Neural progenitor cell (in vitro differentiated cells): ENCODE results near the gene NRBF2. TPM values are rescaled to one million over a fixed set of nuclear protein-coding genes. Genes with fewer than 3 reads are reported as not detected.
"Not testable (repeated sequence)": the region's sequence is repeated elsewhere in the genome, so short reads cannot be mapped to it uniquely, and the experiment has no call there.

ENCODE experiments used
- DNase-seq: peaks from one replicate; pipeline ENCODE4 v3.0.0-alpha.2; 2016; ENCODE audit warnings: low spot score
- H2AFZ ChIP-seq: fragments of 200-600 bp; sonication (generic); replicated peaks from 2 replicates; pipeline ENCODE4 v1.6.1; 2016; ENCODE audit warnings: antibody characterized with exemption
- H3F3A ChIP-seq: fragments of 200-600 bp; sonication (generic); 2 replicates; pipeline ENCODE4 v1.6.1; 2016; ENCODE audit warnings: antibody characterized with exemption, low read depth
- H3K27ac ChIP-seq: fragments of 200-600 bp; sonication (generic); 2 replicates; pipeline ENCODE4 v1.5.1; 2016; ENCODE audit warnings: mild to moderate bottlenecking
- H3K27me3 ChIP-seq: fragments of 200-600 bp; sonication (generic); 2 replicates; pipeline ENCODE4 v1.6.1; 2016; ENCODE audit warnings: mild to moderate bottlenecking, moderate library complexity
- H3K36me3 ChIP-seq: fragments of 200-600 bp; sonication (generic); 2 replicates; pipeline ENCODE4 v1.5.1; 2016
- H3K4me1 ChIP-seq: fragments of 200-600 bp; sonication (generic); 2 replicates; pipeline ENCODE4 v1.6.1; 2016; ENCODE audit warnings: mixed run types
- H3K4me2 ChIP-seq: fragments of 200-600 bp; sonication (generic); 2 replicates; pipeline ENCODE4 v1.6.1; 2016
- H3K4me3 ChIP-seq: fragments of 200-600 bp; sonication (generic); 2 replicates; pipeline ENCODE4 v1.5.1; 2016
- H3K79me2 ChIP-seq: fragments of 200-600 bp; sonication (generic); 2 replicates; pipeline ENCODE4 v1.6.1; 2016; ENCODE audit warnings: low read depth
- H3K9ac ChIP-seq: fragments of 200-600 bp; sonication (generic); 2 replicates; pipeline ENCODE4 v1.6.1; 2016
- H3K9me3 ChIP-seq: fragments of 200-600 bp; sonication (generic); 2 replicates; pipeline ENCODE4 v1.5.1; 2016; ENCODE audit warnings: low read depth
- H4K20me1 ChIP-seq: fragments of 200-600 bp; sonication (generic); 2 replicates; pipeline ENCODE4 v1.6.1; 2016; ENCODE audit warnings: low read depth
- H3K27ac Mint-ChIP-seq: 3 replicates; pipeline ENCODE4 v1.8.0; 2021; ENCODE audit warnings: mixed read lengths
- H3K27me3 Mint-ChIP-seq: 2 replicates; pipeline ENCODE4 v1.8.0; 2022; ENCODE audit warnings: low read depth, mild to moderate bottlenecking, inconsistent platforms, moderate library complexity, mixed read lengths; ENCODE audit not compliant: insufficient read depth
- H3K36me3 Mint-ChIP-seq: 3 replicates; pipeline ENCODE4 v1.8.0; 2021; ENCODE audit warnings: mixed read lengths
- H3K4me1 Mint-ChIP-seq: 3 replicates; pipeline ENCODE4 v1.8.0; 2021; ENCODE audit warnings: mixed read lengths
- H3K4me3 Mint-ChIP-seq: 3 replicates; pipeline ENCODE4 v1.8.0; 2021; ENCODE audit warnings: mild to moderate bottlenecking, moderate library complexity, mixed read lengths
- H3K9me3 Mint-ChIP-seq: 3 replicates; pipeline ENCODE4 v1.8.0; 2020; ENCODE audit warnings: mixed read lengths
- EZH2 ChIP-seq: fragments of 200-600 bp; sonication (generic); IDR thresholded peaks from 2 replicates; pipeline ENCODE4 v1.6.1; 2017; ENCODE audit warnings: antibody characterized with exemption, mild to moderate bottlenecking, moderate library complexity
- EZH2phosphoT487 ChIP-seq: fragments of 200-600 bp; sonication (generic); IDR thresholded peaks from 2 replicates; pipeline ENCODE4 v1.6.1; 2017; ENCODE audit warnings: antibody characterized with exemption
- total RNA-seq: library from RNA; depleted of rRNA; stranded (reverse); fragments of >200 nt; gene quantifications from 2 replicates; pipeline ENCODE4 v1.2.3, GENCODE V29; 2015; ENCODE audit warnings: low replicate concordance
- TF ChIP-seq, protein P1 (sequence below): fragments of 200-600 bp; sonication (generic); IDR thresholded peaks from 2 replicates; pipeline ENCODE4 v1.5.1; 2017; ENCODE audit warnings: antibody characterized with exemption, mild to moderate bottlenecking

NRBF2 gene
- total RNA-seq, 1 donor from 2014 or later = 37.8 TPM

DNA sequence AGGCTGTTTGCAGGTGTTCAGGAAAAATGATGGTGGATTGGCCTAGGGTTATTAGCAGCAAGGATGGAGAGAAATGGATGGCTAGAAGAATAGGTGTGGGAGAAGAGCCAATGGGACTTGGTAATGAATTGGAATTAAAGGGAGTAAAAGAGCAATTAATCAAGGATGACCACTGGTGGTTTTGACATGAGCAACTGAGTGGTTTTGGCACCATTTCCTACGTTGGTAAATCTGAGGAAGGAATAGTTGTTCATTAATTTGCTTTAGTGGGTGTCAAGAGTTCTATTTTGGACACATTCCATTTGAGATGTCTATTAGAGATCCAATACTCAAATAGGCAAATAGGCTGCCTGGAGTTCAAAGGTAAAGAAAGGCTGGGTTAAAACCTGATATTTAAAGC, 38.2 kb upstream of the NRBF2 start:
- TF ChIP-seq, protein P1, sequence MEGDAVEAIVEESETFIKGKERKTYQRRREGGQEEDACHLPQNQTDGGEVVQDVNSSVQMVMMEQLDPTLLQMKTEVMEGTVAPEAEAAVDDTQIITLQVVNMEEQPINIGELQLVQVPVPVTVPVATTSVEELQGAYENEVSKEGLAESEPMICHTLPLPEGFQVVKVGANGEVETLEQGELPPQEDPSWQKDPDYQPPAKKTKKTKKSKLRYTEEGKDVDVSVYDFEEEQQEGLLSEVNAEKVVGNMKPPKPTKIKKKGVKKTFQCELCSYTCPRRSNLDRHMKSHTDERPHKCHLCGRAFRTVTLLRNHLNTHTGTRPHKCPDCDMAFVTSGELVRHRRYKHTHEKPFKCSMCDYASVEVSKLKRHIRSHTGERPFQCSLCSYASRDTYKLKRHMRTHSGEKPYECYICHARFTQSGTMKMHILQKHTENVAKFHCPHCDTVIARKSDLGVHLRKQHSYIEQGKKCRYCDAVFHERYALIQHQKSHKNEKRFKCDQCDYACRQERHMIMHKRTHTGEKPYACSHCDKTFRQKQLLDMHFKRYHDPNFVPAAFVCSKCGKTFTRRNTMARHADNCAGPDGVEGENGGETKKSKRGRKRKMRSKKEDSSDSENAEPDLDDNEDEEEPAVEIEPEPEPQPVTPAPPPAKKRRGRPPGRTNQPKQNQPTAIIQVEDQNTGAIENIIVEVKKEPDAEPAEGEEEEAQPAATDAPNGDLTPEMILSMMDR = no peak
- TF ChIP-seq EZH2phosphoT487 (no peak), EZH2 (no peak)
- Histone ChIP-seq H3K27ac (no peak overlapping the region), H3K79me2 (no peaks in the 10 kb centered on the region), H3K4me2 (no peak overlapping the region), H3K9me3 (no peaks in the 10 kb centered on the region), H3K27me3 (no peaks in the 10 kb centered on the region), H3K4me1 (no peaks in the 10 kb centered on the region), H3K9ac (no peak overlapping the region), H3K4me3 (no peak overlapping the region), H3K36me3 (no peaks in the 10 kb centered on the region), H4K20me1 (no peaks in the 10 kb centered on the region), H3F3A (no peaks in the 10 kb centered on the region), H2AFZ (no peak overlapping the region)
- no peaks in the 10 kb centered on the region for H3K9me3 Mint-ChIP-seq
- no peak overlapping the region for H3K4me3 Mint-ChIP-seq
- DNase-seq = no peak
- H3K27ac Mint-ChIP-seq = no peak overlapping the region
- H3K36me3 Mint-ChIP-seq = no peaks in the 10 kb centered on the region
- no peaks in the 10 kb centered on the region for H3K4me1 Mint-ChIP-seq
- H3K27me3 Mint-ChIP-seq = peaks cover 5% of the 10 kb centered on the region

DNA sequence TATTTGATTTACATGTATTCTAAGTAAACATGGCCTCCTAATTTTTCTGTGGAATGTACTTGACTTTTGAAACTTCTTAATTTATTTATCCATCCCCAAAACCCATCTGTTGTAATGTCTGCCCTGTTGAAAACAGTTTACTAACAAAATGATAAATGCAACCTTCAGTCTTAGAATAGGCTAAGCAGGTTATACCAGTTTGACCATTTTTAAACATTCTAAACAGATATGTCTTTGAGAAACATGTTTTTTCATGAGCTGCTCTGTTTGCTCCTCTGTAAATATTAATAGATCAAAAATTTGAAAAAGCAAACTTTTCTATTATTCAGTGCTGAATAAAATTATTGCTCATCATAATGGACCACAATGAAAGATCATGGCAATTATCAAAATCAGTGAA, 33.4 kb upstream of the NRBF2 start:
- H4K20me1 ChIP-seq = no peaks in the 10 kb centered on the region
- TF ChIP-seq, protein P1 = no peak
- TF ChIP-seq EZH2 = no peak
- H2AFZ ChIP-seq = no peak overlapping the region
- H3F3A ChIP-seq = no peaks in the 10 kb centered on the region
- H3K4me3 ChIP-seq = no peak overlapping the region
- Mint-ChIP-seq H3K9me3 (peaks cover 2% of the 10 kb centered on the region), H3K36me3 (no peaks in the 10 kb centered on the region), H3K27ac (no peak overlapping the region), H3K27me3 (peaks cover 2% of the 10 kb centered on the region), H3K4me1 (peaks cover 6% of the 10 kb centered on the region), H3K4me3 (no peak overlapping the region)
- H3K36me3 ChIP-seq = no peaks in the 10 kb centered on the region
- H3K27ac ChIP-seq = no peak overlapping the region
- no peak for DNase-seq
- no peak overlapping the region for H3K4me2 ChIP-seq
- no peak overlapping the region for H3K9ac ChIP-seq
- H3K4me1 ChIP-seq = peaks cover 8% of the 10 kb centered on the region
- no peaks in the 10 kb centered on the region for H3K9me3 ChIP-seq
- H3K27me3 ChIP-seq = no peaks in the 10 kb centered on the region
- no peaks in the 10 kb centered on the region for H3K79me2 ChIP-seq

DNA sequence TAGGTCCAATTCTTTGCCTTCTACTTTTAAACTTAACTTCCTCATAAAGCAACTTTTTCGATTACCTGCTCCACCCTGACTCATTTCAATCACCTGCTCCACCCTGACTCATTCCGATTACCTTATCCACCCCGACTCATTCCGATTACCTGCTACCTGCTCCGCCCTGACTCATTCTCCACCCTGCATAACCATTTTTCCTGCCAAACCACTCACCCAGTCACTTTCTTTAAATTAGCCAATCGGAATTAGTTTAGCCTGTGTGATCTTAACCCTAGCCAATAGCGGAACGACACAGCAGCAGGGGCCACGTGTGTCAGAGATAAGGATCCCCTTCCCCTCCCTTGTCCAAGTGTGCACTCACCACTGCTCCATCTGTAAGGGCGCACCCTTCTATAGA, 32.0 kb upstream of the NRBF2 start:
- not testable (repeated sequence) for DNase-seq, H3K27me3 Mint-ChIP-seq, H3K27me3 ChIP-seq, H3K9ac ChIP-seq, H3K36me3 ChIP-seq, H3K27ac Mint-ChIP-seq, H3K9me3 ChIP-seq, H3K4me2 ChIP-seq, H2AFZ ChIP-seq, H4K20me1 ChIP-seq, H3K27ac ChIP-seq, H3K36me3 Mint-ChIP-seq, H3K9me3 Mint-ChIP-seq, H3K4me1 Mint-ChIP-seq, H3K4me3 ChIP-seq, H3K79me2 ChIP-seq, H3F3A ChIP-seq, H3K4me3 Mint-ChIP-seq
- peaks cover 14% of the 10 kb centered on the region for H3K4me1 ChIP-seq

DNA sequence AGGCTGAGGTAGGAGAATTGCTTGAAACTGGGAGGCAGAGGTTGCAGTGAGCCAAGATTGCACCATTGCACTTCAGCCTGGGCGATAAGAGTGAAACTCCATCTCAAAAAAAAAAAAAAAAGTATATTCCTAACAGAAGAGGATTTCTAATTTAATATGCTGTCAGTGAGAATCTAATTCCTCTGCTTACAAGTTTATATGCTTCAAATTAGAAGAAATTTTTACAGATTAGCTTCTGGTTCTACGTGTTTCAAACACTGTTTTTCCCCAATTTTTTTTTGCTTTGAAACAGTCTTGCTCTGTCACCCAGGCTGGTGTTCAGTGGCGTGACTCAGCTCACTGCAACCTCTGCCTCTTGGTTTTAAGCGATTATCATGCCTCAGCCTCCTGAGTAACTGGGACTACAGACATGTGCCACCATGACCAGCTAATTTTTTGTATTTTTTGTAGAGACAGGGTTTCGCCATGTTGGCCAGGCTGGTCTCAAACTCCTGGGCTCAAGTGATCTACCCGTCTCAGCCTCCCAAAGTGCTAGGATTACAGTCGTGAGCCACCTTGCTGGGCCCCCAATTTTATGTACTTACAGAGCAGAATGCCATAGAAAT, 30.7 kb upstream of the NRBF2 start:
- DNase-seq, H2AFZ ChIP-seq, H3K27me3 ChIP-seq, H3K4me2 ChIP-seq, H3K9me3 ChIP-seq, H3F3A ChIP-seq, H3K27me3 Mint-ChIP-seq, H3K36me3 ChIP-seq, H3K4me3 Mint-ChIP-seq, H3K9me3 Mint-ChIP-seq, H3K36me3 Mint-ChIP-seq, H3K9ac ChIP-seq, H4K20me1 ChIP-seq, H3K4me3 ChIP-seq, H3K27ac ChIP-seq, H3K79me2 ChIP-seq, H3K27ac Mint-ChIP-seq: not testable (repeated sequence)
- peaks cover 14% of the 10 kb centered on the region for H3K4me1 Mint-ChIP-seq
- peaks cover 19% of the 10 kb centered on the region for H3K4me1 ChIP-seq

DNA sequence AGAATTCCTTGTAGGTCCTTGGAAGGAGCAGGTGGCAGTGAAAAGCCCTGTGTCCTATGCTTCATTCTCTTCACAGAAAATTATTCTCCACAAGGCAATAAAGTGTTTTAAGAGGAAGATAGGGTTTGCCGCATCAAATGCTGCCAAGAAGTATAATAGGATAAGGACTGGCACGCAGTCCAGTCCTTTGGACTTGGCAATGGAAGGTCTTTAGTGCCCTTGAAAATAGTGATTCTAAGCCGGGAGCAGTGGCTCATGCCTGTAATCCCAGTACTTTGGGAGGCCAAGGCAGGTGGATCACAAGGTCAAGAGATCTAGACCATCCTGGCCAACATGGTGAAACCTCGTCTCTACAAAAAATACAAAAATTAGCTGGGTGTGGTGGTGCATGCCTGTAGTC, 29.9 kb upstream of the NRBF2 start:
- H3K27ac Mint-ChIP-seq, H3K9ac ChIP-seq, H3K4me3 ChIP-seq, H4K20me1 ChIP-seq, H3K36me3 ChIP-seq, H3F3A ChIP-seq, H3K27me3 ChIP-seq, H3K4me2 ChIP-seq, H3K79me2 ChIP-seq, H3K9me3 ChIP-seq, DNase-seq, H2AFZ ChIP-seq, H3K9me3 Mint-ChIP-seq, H3K4me3 Mint-ChIP-seq, H3K27ac ChIP-seq, H3K36me3 Mint-ChIP-seq, H3K27me3 Mint-ChIP-seq: not testable (repeated sequence)
- peaks cover 14% of the 10 kb centered on the region for H3K4me1 Mint-ChIP-seq
- peaks cover 19% of the 10 kb centered on the region for H3K4me1 ChIP-seq
